GM23338 (cell line): ENCODE measurements around the gene ZNF398. TPM values are rescaled to one million over a fixed set of nuclear protein-coding genes. Genes with fewer than 3 reads are reported as not detected.

Source experiments
- ATAC-seq: fragments of 200-7000 bp; cut with Tn5 transposase; 3 replicates; pipeline ENCODE4 v1.9.1; 2020
- DNase-seq: peaks from one replicate; pipeline ENCODE4 v3.0.0-alpha.2; 2015; ENCODE audit warnings: low spot score
- H2AFZ ChIP-seq: fragments of 200-600 bp; sonication (generic); 2 replicates; pipeline ENCODE4 v1.8.0; 2016; ENCODE audit warnings: antibody characterized with exemption, mild to moderate bottlenecking, moderate library complexity
- H3F3A ChIP-seq: fragments of 200-600 bp; sonication (generic); replicated peaks from 2 replicates; pipeline ENCODE4 v1.8.0; 2017; ENCODE audit warnings: antibody characterized with exemption, mixed run types, low read depth
- H3K27ac ChIP-seq: fragments of 200-600 bp; sonication (generic); 2 replicates; pipeline ENCODE4 v1.6.1; 2016; ENCODE audit warnings: low read depth
- H3K27me3 ChIP-seq: fragments of 200-600 bp; sonication (generic); 2 replicates; pipeline ENCODE4 v1.8.0; 2016; ENCODE audit warnings: mild to moderate bottlenecking, mixed run types, moderate library complexity; ENCODE audit not compliant: insufficient read depth
- H3K36me3 ChIP-seq: fragments of 200-600 bp; sonication (generic); 2 replicates; pipeline ENCODE4 v1.8.0; 2016; ENCODE audit warnings: mild to moderate bottlenecking; ENCODE audit not compliant: insufficient read depth
- H3K4me1 ChIP-seq: fragments of 200-600 bp; sonication (generic); 2 replicates; pipeline ENCODE4 v1.8.0; 2016; ENCODE audit warnings: mild to moderate bottlenecking, moderate library complexity; ENCODE audit not compliant: insufficient read depth
- H3K4me2 ChIP-seq: fragments of 200-600 bp; sonication (generic); 2 replicates; pipeline ENCODE4 v1.7.1; 2017; ENCODE audit warnings: mixed run types
- H3K4me3 ChIP-seq: fragments of 200-600 bp; sonication (generic); 2 replicates; pipeline ENCODE4 v1.6.1; 2016; ENCODE audit warnings: mixed run types
- H3K79me2 ChIP-seq: fragments of 200-600 bp; sonication (generic); replicated peaks from 2 replicates; pipeline ENCODE4 v1.8.0; 2017; ENCODE audit warnings: mild to moderate bottlenecking; ENCODE audit not compliant: insufficient read depth
- H3K9me2 ChIP-seq: fragments of 200-600 bp; sonication (generic); 2 replicates; pipeline ENCODE4 v1.8.0; 2017; ENCODE audit not compliant: insufficient read depth
- H4K20me1 ChIP-seq: fragments of 200-600 bp; sonication (generic); replicated peaks from 2 replicates; pipeline ENCODE4 v1.8.0; 2017; ENCODE audit warnings: mild to moderate bottlenecking; ENCODE audit not compliant: insufficient read depth
- H3K27ac Mint-ChIP-seq: 2 replicates; pipeline ENCODE4 v1.8.0; 2020; ENCODE audit warnings: inconsistent platforms, mild to moderate bottlenecking, moderate library complexity, mixed read lengths
- H3K27me3 Mint-ChIP-seq: 3 replicates; pipeline ENCODE4 v1.8.0; 2022; ENCODE audit warnings: low read depth, mild to moderate bottlenecking, moderate library complexity, mixed read lengths, inconsistent platforms; ENCODE audit not compliant: insufficient read depth, poor library complexity
- H3K36me3 Mint-ChIP-seq: 3 replicates; pipeline ENCODE4 v1.8.0; 2021; ENCODE audit warnings: low read depth, mild to moderate bottlenecking, inconsistent platforms, moderate library complexity, mixed read lengths
- H3K4me1 Mint-ChIP-seq: 3 replicates; pipeline ENCODE4 v1.8.0; 2020; ENCODE audit warnings: mild to moderate bottlenecking, inconsistent platforms, mixed read lengths
- H3K4me3 Mint-ChIP-seq: 3 replicates; pipeline ENCODE4 v1.8.0; 2021; ENCODE audit warnings: moderate library complexity, mild to moderate bottlenecking, inconsistent platforms, mixed read lengths
- H3K9me3 Mint-ChIP-seq: 3 replicates; pipeline ENCODE4 v1.8.0; 2020; ENCODE audit warnings: moderate library complexity, mild to moderate bottlenecking, inconsistent platforms, mixed read lengths
- ETS1 ChIP-seq: IDR thresholded peaks from 2 replicates; pipeline ENCODE4 v1.6.1; 2016; ENCODE audit warnings: antibody characterized with exemption
- EZH2 ChIP-seq: fragments of 200-600 bp; sonication (generic); IDR thresholded peaks from one replicate; pipeline ENCODE4 v1.8.0; 2017; ENCODE audit warnings: antibody characterized with exemption, mild to moderate bottlenecking, low read depth; ENCODE audit not compliant: unreplicated experiment
- NANOG ChIP-seq: IDR thresholded peaks from 2 replicates; pipeline ENCODE4 v1.6.1; 2016; ENCODE audit warnings: antibody characterized with exemption, borderline replicate concordance
- POLR2AphosphoS5 ChIP-seq: IDR thresholded peaks from 2 replicates; pipeline ENCODE4 v1.6.1; 2016; ENCODE audit warnings: antibody characterized with exemption, low read depth
- STAT1 ChIP-seq: IDR thresholded peaks from one replicate; pipeline ENCODE4 v1.6.1; 2016; ENCODE audit warnings: antibody characterized with exemption; ENCODE audit not compliant: unreplicated experiment
- ZNF114 ChIP-seq: fragments of 250-450 bp; sonication (Bioruptor Pico); IDR thresholded peaks from 2 replicates; pipeline ENCODE4 v1.5.0; 2020; ENCODE audit warnings: mild to moderate bottlenecking, moderate library complexity
- ZNF331 ChIP-seq: fragments of 250-450 bp; sonication (Bioruptor Pico); IDR thresholded peaks from 2 replicates; pipeline ENCODE4 v1.5.0; 2020; ENCODE audit warnings: low read depth, mild to moderate bottlenecking, moderate library complexity
- polyA plus RNA-seq: library from polyadenylated mRNA; unstranded; fragments of >200 nt; fragmentation: Nextera tagmentation; extraction: Ambion mirVana; gene quantifications from 2 replicates; pipeline ENCODE4 v1.2.1, GENCODE V29; 2016
- total RNA-seq: library from RNA; depleted of rRNA; stranded (reverse); fragments of >200 nt; shearing (Covaris generic); gene quantifications from 2 replicates; pipeline ENCODE4 v1.2.3, GENCODE V29; 2014
- TF ChIP-seq, protein P1 (sequence below): IDR thresholded peaks from one replicate; pipeline ENCODE4 v1.6.1; 2018; ENCODE audit warnings: antibody characterized with exemption; ENCODE audit not compliant: unreplicated experiment
- TF ChIP-seq, protein P2 (sequence below): fragments of 250-450 bp; sonication (Bioruptor Pico); IDR thresholded peaks from 2 replicates; pipeline ENCODE4 v1.5.0; 2020; ENCODE audit warnings: mild to moderate bottlenecking, moderate library complexity

Gene ZNF398
- total and polyA plus RNA-seq, 2 experiments from 2014 or later = 20.7 to 99.6 TPM

DNA sequence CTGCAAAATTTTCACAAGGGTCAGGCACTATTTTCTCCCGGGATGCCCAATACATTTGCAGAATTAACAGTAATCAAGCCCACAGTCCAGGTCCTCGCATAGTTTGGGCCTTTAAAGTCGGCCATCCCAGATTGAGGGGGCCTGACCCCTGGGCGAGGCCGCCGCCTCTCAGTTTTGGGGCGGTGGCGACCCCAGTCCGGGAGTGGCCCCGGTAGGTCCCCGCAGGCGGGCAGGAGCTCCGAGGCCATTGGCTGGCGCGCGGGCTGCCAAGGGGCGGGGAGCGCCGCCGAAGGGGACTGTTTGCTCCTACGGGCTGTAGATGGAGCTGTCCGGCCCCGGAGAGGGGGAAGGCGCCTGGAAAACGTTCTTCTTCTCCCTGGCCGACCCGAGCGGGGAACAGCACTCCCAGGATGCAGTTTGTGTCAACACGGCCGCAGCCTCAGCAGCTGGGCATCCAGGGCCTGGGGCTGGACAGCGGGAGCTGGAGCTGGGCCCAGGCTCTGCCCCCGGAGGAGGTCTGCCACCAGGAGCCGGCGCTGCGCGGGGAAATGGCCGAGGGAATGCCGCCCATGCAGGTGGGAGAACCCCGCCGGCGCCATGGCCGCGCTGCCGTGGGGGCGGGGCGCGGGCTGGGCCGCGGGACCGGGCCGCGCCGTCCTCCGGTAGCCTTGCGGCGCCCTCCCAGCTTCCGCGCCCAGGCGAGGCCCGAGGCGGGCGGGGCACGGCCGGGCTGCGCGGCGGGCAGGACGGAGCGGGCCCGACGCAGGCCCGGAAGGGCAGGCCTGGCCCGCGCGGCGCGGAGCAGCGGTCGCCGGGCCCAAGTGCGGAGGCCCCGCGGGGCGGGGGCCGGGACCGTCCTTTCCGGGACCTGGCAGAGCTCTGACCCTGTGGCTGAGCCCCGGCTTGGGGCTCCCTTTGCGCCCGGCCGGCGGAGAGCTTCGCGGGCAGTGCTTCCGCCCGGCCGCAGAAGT is 48.2 kb downstream of the ZNF398 start, which contains the start of gene ZNF282 (continued):
- 0 out of 2 replicates have a peak, but pooled peaks have one; percentile 43 for TF ChIP-seq ETS1

- H3K4me2 ChIP-seq = peak overlapping the region; percentile 96
- peak overlapping the region; percentile 85 for H3K27ac Mint-ChIP-seq
- H3K79me2 ChIP-seq = peaks cover 33% of the 10 kb centered on the region
- no peaks in the 10 kb centered on the region for H3K27me3 ChIP-seq
- no peak overlapping the region for H3K27ac ChIP-seq
- H3K9me2 ChIP-seq = no peaks in the 10 kb centered on the region
- peaks cover 29% of the 10 kb centered on the region for H3K36me3 ChIP-seq
- H2AFZ ChIP-seq = peak overlapping the region; percentile 74; the same call in 1 of the 2 replicates
- H3K27me3 Mint-ChIP-seq = peaks cover 13% of the 10 kb centered on the region
- H3K4me1 ChIP-seq = 0 out of 2 replicates have a peak, but pooled peaks cover 6% of the 10 kb centered on the region
- no peaks in the 10 kb centered on the region for H3K9me3 Mint-ChIP-seq
- DNase-seq (peak; percentile 32), ATAC-seq (peak; percentile 12)
- peak overlapping the region; percentile 95 for H3K4me3 ChIP-seq
- peaks cover 42% of the 10 kb centered on the region for H3K36me3 Mint-ChIP-seq
- H3K4me3 Mint-ChIP-seq = peak overlapping the region; percentile 89
- peaks cover 22% of the 10 kb centered on the region for H4K20me1 ChIP-seq
- H3F3A ChIP-seq = peaks cover 20% of the 10 kb centered on the region; the same call in 1 of the 2 replicates
- peaks cover 14% of the 10 kb centered on the region for H3K4me1 Mint-ChIP-seq
- TF ChIP-seq NANOG (no peak), ZNF114 (CRISPR knock-in tag) (no peak), STAT1 (no peak), ETS1 (no peak), ZNF331 (CRISPR knock-in tag) (no peak), EZH2 (no peak), POLR2AphosphoS5 (no peak)
- TF ChIP-seq, protein P1, sequence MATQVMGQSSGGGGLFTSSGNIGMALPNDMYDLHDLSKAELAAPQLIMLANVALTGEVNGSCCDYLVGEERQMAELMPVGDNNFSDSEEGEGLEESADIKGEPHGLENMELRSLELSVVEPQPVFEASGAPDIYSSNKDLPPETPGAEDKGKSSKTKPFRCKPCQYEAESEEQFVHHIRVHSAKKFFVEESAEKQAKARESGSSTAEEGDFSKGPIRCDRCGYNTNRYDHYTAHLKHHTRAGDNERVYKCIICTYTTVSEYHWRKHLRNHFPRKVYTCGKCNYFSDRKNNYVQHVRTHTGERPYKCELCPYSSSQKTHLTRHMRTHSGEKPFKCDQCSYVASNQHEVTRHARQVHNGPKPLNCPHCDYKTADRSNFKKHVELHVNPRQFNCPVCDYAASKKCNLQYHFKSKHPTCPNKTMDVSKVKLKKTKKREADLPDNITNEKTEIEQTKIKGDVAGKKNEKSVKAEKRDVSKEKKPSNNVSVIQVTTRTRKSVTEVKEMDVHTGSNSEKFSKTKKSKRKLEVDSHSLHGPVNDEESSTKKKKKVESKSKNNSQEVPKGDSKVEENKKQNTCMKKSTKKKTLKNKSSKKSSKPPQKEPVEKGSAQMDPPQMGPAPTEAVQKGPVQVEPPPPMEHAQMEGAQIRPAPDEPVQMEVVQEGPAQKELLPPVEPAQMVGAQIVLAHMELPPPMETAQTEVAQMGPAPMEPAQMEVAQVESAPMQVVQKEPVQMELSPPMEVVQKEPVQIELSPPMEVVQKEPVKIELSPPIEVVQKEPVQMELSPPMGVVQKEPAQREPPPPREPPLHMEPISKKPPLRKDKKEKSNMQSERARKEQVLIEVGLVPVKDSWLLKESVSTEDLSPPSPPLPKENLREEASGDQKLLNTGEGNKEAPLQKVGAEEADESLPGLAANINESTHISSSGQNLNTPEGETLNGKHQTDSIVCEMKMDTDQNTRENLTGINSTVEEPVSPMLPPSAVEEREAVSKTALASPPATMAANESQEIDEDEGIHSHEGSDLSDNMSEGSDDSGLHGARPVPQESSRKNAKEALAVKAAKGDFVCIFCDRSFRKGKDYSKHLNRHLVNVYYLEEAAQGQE = no peak
- TF ChIP-seq, protein P2, sequence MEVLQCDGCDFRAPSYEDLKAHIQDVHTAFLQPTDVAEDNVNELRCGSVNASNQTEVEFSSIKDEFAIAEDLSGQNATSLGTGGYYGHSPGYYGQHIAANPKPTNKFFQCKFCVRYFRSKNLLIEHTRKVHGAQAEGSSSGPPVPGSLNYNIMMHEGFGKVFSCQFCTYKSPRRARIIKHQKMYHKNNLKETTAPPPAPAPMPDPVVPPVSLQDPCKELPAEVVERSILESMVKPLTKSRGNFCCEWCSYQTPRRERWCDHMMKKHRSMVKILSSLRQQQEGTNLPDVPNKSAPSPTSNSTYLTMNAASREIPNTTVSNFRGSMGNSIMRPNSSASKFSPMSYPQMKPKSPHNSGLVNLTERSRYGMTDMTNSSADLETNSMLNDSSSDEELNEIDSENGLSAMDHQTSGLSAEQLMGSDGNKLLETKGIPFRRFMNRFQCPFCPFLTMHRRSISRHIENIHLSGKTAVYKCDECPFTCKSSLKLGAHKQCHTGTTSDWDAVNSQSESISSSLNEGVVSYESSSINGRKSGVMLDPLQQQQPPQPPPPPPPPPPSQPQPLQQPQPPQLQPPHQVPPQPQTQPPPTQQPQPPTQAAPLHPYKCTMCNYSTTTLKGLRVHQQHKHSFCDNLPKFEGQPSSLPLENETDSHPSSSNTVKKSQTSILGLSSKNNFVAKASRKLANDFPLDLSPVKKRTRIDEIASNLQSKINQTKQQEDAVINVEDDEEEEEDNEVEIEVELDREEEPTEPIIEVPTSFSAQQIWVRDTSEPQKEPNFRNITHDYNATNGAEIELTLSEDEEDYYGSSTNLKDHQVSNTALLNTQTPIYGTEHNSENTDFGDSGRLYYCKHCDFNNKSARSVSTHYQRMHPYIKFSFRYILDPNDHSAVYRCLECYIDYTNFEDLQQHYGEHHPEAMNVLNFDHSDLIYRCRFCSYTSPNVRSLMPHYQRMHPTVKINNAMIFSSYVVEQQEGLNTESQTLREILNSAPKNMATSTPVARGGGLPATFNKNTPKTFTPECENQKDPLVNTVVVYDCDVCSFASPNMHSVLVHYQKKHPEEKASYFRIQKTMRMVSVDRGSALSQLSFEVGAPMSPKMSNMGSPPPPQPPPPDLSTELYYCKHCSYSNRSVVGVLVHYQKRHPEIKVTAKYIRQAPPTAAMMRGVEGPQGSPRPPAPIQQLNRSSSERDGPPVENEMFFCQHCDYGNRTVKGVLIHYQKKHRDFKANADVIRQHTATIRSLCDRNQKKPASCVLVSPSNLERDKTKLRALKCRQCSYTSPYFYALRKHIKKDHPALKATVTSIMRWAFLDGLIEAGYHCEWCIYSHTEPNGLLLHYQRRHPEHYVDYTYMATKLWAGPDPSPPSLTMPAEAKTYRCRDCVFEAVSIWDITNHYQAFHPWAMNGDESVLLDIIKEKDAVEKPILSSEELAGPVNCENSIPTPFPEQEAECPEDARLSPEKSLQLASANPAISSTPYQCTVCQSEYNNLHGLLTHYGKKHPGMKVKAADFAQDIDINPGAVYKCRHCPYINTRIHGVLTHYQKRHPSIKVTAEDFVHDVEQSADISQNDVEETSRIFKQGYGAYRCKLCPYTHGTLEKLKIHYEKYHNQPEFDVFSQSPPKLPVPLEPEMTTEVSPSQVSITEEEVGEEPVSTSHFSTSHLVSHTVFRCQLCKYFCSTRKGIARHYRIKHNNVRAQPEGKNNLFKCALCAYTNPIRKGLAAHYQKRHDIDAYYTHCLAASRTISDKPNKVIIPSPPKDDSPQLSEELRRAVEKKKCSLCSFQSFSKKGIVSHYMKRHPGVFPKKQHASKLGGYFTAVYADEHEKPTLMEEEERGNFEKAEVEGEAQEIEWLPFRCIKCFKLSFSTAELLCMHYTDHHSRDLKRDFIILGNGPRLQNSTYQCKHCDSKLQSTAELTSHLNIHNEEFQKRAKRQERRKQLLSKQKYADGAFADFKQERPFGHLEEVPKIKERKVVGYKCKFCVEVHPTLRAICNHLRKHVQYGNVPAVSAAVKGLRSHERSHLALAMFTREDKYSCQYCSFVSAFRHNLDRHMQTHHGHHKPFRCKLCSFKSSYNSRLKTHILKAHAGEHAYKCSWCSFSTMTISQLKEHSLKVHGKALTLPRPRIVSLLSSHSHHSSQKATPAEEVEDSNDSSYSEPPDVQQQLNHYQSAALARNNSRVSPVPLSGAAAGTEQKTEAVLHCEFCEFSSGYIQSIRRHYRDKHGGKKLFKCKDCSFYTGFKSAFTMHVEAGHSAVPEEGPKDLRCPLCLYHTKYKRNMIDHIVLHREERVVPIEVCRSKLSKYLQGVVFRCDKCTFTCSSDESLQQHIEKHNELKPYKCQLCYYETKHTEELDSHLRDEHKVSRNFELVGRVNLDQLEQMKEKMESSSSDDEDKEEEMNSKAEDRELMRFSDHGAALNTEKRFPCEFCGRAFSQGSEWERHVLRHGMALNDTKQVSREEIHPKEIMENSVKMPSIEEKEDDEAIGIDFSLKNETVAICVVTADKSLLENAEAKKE (CRISPR knock-in tag) = no peak
Observed at GRCh38 chr7:149196151-149196704, 49.0 kb downstream of the ZNF398 start.
